ENCODE measurements around the gene TMEM115.

The TMEM115 gene

GRCh38 chr3:50352781-50353180 is 6.5 kb downstream of the TMEM115 start:
- no peak for DNase-seq (ENCODE audit: low spot score)

GRCh38 chr3:50351323-50351697 is 8.0 kb downstream of the TMEM115 start:
- no peak for DNase-seq (ENCODE audit: low spot score)

GRCh38 chr3:50350527-50351322 is 8.6 kb downstream of the TMEM115 start, which contains the start of the genes CYB561D2 and NPRL2:
Gene CYB561D2, plus strand, starts transcription at chr3:50350862. Its CDS starts 572 bp downstream, at chr3:50351434.
Gene NPRL2, minus strand, starts transcription at chr3:50350775. Its CDS starts 123 bp downstream, at chr3:50350652.
- peak; percentile 97 for DNase-seq (ENCODE audit: low spot score)

GRCh38 chr3:50350213-50350526 is 9.2 kb downstream of the TMEM115 start:
- DNase-seq (ENCODE audit: low spot score): no peak

GRCh38 chr3:50347187-50347813 is 12.0 kb downstream of the TMEM115 start:
- DNase-seq (ENCODE audit: low spot score): no peak

- DNase-seq (ENCODE audit: low spot score): no peak
These were observed 13.6 kb downstream of the TMEM115 start, which contains the start of gene ZMYND10 for GRCh38 chr3:50345586-50346234. Gene ZMYND10, minus strand, starts transcription at chr3:50345732. Its CDS starts 153 bp downstream, at chr3:50345579.

GRCh38 chr3:50345008-50345407 is 14.3 kb downstream of the TMEM115 start:
- DNase-seq (ENCODE audit: low spot score): no peak

- no peak for DNase-seq (ENCODE audit: low spot score)
These were observed 16.3 kb downstream of the TMEM115 start for GRCh38 chr3:50342813-50343633.

GRCh38 chr3:50341996-50342650 is 17.2 kb downstream of the TMEM115 start:
- DNase-seq (ENCODE audit: low spot score): no peak

GRCh38 chr3:50341537-50341936 is 17.8 kb downstream of the TMEM115 start:
- no peak for DNase-seq (ENCODE audit: low spot score)

GRCh38 chr3:50340448-50341329 is 18.6 kb downstream of the TMEM115 start, which contains the start of gene RASSF1:
Gene RASSF1, minus strand, starts transcription at chr3:50340836. Its CDS starts 31 bp downstream, at chr3:50340805.
- DNase-seq (ENCODE audit: low spot score): no peak

- DNase-seq (ENCODE audit: low spot score): no peak
These were observed 19.2 kb downstream of the TMEM115 start for GRCh38 chr3:50340147-50340447.

GRCh38 chr3:50339485-50340146 is 19.7 kb downstream of the TMEM115 start:
- DNase-seq (ENCODE audit: low spot score): no peak

GRCh38 chr3:50338965-50339364 is 20.4 kb downstream of the TMEM115 start:
- DNase-seq (ENCODE audit: low spot score): no peak

GRCh38 chr3:50337175-50337861 is 22.0 kb downstream of the TMEM115 start:
- DNase-seq (ENCODE audit: low spot score): peak; percentile 98

- DNase-seq (ENCODE audit: low spot score): no peak
These were observed 22.7 kb downstream of the TMEM115 start for GRCh38 chr3:50336452-50337174.

- no peak for DNase-seq (ENCODE audit: low spot score)
These were observed 24.8 kb downstream of the TMEM115 start for GRCh38 chr3:50334339-50335075.

- DNase-seq (ENCODE audit: low spot score): no peak
These were observed 25.5 kb downstream of the TMEM115 start for GRCh38 chr3:50333744-50334328.

All from putamen (tissue), 1 donor.